Midbrain (tissue), 1 donor: Measurements from ENCODE around the gene DGKQ.
"Not testable (repeated sequence)": the region's sequence is repeated elsewhere in the genome, so short reads cannot be mapped to it uniquely, and the experiment has no call there.

ENCODE experiments used
- DNase-seq: peaks from one replicate; lab custom pipeline; 2025; lab: John Stamatoyannopoulos, UW

The DGKQ gene

GRCh38 chr4:1009542-1010394 is 36.4 kb upstream of the DGKQ start:
- DNase-seq, result peak; percentile 69

DNA sequence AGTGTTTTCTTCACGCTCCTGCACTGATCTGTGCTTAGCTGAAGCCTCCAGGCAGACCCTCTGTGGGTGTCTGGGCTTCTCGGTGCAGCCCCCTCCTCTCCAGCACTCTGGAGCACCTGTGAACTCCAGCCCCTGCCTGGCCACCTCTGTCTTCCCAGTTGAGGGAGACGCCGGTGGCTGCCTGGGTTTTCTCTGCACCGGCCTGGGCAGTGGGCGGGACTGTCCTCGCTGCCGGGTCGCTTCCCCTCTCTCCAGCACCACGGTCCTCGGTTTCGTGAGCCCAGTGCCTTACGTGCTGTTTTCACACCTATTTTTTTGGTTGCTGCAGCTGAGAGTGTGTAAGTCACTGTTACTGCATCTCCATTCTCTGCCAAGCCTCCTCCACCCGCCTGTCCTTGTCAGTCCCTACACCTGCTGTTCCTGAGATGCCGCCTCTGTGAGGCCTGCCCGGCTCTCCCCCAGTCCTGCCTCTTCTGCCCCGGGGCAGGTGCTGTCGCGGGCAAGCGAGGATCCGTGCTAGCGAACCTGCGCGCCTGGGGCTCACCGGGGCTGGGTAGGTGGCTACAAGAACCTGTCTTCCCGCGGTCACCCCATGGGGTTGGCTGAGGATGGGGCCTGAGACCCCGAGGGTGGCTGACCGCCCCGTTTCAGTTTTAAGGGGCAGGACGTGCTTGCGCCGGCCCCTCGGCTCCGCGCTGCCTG is 35.6 kb upstream of the DGKQ start:
- DNase-seq, result no peak

DNA sequence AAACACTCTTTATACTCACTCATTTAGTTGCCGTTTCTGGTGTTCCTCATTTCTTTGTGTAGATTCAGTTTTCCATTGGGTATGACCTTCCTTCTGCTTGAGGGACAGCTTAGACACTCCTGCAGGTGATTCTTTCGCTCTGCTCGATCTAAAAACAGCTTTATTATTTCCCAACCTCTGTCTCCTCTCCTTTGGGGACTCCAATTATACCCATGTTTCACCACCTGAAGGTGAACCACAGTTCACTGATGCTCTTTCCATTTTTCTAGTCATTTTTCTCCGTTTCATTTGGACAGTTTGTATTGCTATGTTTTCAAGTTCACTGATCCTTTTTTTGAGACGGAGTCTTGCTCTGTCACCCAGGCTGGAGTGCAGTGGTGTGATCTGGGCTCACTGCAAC is 33.5 kb upstream of the DGKQ start:
- no peak for DNase-seq

DNA sequence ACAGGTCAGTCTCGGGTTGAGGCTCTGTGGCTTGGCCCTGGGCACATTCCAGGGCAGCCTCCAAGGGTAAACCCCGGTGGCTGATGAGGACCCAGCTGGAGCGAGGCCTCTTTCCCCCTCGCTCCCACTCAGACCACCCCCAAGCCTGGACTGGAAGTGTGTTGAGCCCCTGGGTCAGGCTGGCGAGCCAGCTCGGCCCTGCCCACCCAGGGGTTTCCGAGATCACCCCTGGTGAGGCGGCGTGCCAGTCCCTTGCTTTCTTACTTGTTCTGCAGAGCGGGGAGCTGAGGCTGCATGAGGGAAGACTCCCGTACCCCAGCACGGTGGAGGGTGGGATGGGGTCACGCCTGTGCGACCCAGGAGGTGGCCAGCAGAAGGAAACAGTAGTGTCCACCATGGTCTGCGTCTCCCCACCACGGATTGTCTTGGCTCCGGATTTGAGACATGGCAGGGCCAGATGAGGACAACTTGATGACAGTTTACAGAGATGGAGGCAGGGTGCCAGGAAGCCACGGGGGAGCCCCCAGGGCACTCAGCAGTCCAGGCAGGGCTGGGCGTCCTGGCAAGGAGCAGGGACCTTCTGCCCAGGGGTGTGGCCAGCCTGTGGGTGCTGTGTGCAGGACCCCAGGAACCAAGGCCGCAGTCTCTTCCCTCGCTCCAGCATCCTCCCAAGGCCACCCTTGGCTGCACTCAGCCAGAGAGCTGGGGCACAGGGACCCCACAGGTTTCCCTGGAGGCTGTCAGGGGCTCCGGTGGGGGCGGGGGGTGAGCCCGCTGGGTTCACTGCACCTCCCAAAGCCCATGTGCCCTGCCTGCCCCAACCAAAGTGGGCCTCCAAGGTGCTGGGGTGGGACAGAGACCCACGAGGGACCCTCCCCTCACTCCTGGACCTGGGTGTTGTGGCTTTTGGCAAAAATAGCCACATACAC is 31.5 kb upstream of the DGKQ start:
- DNase-seq, result no peak

DNA sequence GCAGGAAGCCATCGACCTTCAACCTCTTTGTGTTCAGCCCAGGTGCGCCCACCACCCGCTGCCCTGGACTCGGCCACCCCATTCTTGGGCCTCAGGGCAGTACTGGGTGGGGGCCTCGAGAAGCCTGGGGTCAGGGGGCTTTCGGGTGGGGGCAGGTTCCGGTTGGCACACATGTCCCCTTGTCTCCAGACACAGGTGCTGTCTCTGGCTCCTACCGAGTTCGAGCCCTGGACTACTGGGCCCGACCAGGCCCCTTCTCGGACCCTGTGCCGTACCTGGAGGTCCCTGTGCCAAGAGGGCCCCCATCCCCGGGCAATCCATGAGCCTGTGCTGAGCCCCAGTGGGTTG is 30.7 kb upstream of the DGKQ start:
- no peak for DNase-seq

DNA sequence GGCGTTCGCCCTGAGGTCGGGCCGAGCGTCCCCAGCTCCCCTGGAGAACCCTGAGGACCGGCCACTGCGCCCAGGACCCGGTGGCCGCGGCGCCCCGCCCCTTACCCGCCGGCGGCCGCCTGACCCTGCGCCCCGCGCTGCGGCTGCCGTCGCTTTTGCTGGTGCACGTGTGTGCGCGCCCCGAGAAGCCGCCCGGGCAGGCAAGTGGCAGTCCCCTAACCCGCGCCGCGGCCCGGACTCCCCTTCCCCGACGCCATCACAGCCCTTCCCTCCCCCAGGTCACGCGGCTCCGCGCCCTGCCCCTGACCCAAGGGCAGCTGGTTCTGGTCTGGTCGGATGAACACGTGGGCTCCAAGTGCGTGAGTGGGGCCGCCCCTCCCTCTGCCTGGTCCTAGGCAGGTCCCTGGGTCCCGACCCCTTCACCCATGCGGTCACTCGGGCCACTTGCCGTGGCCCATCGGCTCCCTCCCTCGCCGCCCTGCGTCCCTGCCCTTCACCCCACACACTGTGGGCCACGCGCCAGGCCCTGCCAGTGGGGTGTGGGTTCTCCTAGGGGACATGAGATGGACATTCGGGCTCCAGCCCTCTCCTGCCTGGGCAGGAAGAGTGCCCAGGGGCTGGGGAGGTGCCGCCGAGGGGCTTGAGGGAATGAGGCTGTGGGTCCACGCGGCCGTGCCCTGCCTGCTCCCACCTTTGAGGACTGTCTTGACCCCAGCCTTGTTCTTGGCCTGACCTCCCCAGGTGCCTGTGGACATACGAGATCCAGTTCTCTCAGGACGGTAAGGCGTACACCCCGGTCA is 30.1 kb upstream of the DGKQ start:
- DNase-seq, result no peak

- DNase-seq, result no peak
These were observed 29.4 kb upstream of the DGKQ start for GRCh38 chr4:1002631-1003251.

DNA sequence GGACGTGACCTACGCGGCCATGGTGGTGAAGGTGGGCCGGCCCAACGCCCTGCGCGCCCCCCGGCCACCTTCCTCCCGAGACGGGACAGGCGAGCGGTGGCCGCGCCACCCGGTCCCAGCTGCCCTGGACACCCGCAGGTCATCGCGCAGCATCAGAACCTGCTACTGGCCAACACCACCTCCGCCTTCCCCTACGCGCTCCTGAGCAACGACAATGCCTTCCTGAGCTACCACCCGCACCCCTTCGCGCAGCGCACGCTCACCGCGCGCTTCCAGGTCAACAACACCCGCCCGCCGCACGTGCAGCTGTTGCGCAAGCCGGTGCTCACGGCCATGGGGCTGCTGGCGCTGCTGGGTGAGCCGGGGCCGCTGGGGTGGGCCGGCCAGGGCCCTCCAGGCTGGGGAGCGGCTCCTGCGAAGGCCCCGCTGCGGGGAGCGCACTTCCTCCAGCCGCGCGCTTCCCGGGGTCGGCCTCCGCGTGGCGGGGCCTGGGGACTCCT is 28.8 kb upstream of the DGKQ start:
- no peak for DNase-seq

- no peak for DNase-seq
These were observed 28.3 kb upstream of the DGKQ start for GRCh38 chr4:1001561-1002130.

GRCh38 chr4:1000686-1001260 is 27.4 kb upstream of the DGKQ start:
- DNase-seq, result no peak

GRCh38 chr4:999882-1000425 is 26.6 kb upstream of the DGKQ start:
- DNase-seq, result no peak

DNA sequence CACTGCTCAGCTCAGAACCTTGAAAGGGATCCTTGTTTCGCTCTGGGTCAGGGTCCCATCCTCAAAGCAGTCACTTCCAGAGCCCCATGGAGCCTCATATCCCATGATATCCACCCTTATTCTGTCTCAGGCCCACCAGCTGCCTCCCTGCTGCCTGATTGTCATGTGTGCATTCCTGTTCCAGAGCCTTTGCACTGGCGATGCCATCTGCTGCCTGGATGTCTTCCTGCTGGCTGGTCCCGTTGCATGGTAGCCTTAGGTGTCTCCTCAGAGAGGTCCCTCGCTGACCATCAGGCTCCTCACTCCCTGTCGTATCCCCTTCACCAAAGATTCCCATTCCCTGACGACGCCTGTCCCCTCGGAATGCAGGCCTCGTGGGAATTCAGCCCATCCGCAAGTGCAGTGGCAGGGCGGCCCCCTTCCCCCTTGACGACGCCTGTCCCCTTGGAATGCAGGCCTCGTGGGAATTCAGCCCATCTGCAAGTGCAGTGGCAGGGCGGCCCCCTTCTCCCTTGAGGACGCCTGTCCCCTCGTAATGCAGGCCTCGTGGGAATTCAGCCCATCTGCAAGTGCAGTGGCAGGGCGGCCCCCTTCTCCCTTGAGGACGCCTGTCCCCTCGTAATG is 26.0 kb upstream of the DGKQ start:
- DNase-seq, result not testable (repeated sequence)

- no peak for DNase-seq
These were observed 24.8 kb upstream of the DGKQ start for GRCh38 chr4:998096-998691.

- DNase-seq, result peak; percentile 48
These were observed 24.2 kb upstream of the DGKQ start for GRCh38 chr4:997375-998071.

- DNase-seq, result no peak
These were observed 23.6 kb upstream of the DGKQ start for GRCh38 chr4:996997-997374.

DNA sequence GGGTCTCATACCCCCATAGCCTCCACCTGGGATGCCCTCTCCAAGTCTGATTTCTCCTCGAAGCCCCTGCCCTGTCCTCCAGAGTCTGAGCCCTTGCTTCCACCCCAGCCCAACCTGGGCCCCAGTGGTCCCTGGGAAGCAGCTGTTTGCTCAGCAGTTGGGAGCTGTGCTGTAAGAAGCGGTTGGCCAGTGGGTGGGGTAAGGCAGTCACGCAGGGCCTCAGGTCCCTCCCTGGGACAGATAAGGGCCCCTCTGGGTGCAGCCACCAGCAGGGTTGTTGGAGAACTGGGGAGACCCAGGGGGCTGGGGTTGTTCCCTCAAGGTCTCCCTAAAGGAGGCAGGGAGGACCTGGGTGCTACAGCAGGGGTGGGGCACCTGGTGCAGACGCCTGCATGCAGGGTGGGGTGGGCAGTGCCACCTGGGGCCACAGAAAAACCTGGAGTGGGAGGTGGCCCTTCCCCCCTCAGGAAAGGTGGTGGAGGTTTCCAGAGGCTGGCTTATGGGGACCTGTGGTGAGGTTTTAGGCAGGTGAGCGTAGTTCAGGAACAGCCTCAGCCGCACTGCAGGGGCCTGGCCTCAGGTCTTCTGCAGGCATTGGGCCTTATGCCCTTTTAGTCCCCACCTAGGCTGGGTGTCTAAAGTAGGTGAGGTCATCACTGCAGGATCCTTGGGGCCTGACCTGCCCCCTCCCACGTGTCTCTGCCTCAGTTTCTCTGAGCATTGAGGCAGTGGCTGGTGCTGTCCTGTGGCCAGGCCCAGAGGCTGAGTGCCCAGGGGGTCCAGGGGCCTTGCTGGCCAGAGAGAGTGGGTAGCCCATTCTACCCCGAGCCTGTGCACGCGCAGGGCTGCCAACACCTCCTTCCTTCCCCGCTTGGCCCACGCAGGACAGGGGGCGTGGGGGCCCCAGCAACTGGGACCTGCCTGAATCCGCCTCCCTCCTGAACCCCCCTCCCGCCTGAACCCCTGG is 22.9 kb upstream of the DGKQ start:
- no peak for DNase-seq

- no peak for DNase-seq
These were observed 22.1 kb upstream of the DGKQ start for GRCh38 chr4:995311-996026.
